Omental fat pad (tissue), 4 donors: ENCODE data around the gene PXK. TPM values are rescaled to one million over a fixed set of nuclear protein-coding genes. Genes with fewer than 3 reads are reported as not detected.

Experiments used
- ATAC-seq: fragments of 150-250 bp; one replicate; pipeline ENCODE4 v1.9.1; 2016; ENCODE audit warnings: mild to moderate bottlenecking, moderate library complexity; ENCODE audit not compliant: low FRiP score
- DNase-seq: peaks from one replicate; pipeline ENCODE4 v3.0.0-alpha.2; 2019; ENCODE audit warnings: low spot score
- total RNA-seq, 4 donors: library from RNA; depleted of rRNA; stranded (reverse); fragments of >200 nt; gene quantifications; one replicate each; pipeline ENCODE4 v1.1.0, GENCODE V29; 2016
- TF ChIP-seq, protein P1 (sequence below), 3 donors: fragments of 450-650 bp; IDR thresholded peaks; one replicate each; pipeline ENCODE4 v1.5.1; 2016 to 2017; ENCODE audit warnings: antibody characterized with exemption in 3 of 3, mild to moderate bottlenecking in 3 of 3, moderate library complexity in 2 of 3

Gene PXK
- total RNA-seq, 4 donors from 2014 or later = 25.3 to 51.2 (median 39.3) TPM

DNA sequence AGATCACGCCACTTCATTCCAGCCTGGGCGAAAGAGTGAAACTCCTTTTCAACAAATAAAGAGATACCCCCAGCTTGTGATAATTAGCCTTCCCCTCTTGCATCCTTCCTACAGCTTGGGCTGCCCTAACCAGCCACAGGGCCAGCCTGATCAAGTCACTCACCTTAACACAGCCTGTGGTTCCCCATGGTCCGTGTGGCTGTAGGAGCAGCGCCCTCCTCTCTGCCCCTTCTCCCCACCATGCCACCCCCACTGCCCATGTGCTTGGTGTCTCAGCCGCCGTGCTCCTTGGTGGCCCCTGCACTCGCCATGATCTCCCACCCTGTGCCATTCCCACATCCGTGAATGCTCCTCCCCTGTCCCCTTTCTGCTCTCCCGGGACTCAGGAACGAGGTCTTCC is 39.8 kb upstream of the PXK start:
- no peak for DNase-seq
- TF ChIP-seq, protein P1, sequence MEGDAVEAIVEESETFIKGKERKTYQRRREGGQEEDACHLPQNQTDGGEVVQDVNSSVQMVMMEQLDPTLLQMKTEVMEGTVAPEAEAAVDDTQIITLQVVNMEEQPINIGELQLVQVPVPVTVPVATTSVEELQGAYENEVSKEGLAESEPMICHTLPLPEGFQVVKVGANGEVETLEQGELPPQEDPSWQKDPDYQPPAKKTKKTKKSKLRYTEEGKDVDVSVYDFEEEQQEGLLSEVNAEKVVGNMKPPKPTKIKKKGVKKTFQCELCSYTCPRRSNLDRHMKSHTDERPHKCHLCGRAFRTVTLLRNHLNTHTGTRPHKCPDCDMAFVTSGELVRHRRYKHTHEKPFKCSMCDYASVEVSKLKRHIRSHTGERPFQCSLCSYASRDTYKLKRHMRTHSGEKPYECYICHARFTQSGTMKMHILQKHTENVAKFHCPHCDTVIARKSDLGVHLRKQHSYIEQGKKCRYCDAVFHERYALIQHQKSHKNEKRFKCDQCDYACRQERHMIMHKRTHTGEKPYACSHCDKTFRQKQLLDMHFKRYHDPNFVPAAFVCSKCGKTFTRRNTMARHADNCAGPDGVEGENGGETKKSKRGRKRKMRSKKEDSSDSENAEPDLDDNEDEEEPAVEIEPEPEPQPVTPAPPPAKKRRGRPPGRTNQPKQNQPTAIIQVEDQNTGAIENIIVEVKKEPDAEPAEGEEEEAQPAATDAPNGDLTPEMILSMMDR (IDR thresholded peaks at IDR 0.05) = no peak
- ATAC-seq = no peak

DNA sequence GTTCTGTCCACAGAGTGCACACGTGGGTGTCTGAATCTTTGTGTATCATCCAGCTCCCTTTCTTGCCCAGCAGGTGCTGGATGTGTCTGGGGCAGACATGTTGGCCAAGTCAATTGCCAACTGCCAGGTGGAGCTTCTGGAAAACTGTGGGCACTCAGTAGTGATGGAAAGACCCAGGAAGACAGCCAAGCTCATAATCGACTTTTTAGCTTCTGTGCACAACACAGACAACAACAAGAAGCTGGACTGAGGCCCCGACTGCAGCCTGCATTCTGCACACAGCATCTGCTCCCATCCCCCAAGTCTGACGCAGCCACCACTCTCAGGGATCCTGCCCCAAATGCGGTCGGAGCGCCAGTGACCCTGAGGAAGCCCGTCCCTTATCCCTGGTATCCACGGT is 39.2 kb upstream of the PXK start:
- ATAC-seq = no peak
- no peak for DNase-seq
- TF ChIP-seq, protein P1 (IDR thresholded peaks at IDR 0.05) = no peak

DNA sequence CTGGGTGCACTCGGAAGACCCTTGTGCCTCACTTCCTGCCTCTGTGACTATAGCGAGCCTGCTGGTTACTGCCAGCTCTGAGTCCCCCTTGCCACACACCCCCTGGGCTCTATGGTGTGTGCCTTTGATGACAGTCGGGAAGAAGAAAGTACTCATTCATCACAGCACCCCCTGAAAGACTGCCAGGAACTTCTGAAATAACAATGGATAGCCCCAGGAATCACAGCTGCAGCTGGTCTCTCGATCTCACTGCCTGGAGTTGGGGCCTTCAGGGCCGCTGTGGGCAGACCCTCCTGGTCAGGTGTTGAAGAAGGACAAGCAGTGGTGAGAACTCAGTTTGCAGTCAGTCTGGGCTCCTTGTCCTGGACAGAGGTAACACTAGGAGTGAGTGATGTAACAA is 36.4 kb upstream of the PXK start:
- DNase-seq (no peak), ATAC-seq (no peak)
- TF ChIP-seq, protein P1 (IDR thresholded peaks at IDR 0.05) = no peak

DNA sequence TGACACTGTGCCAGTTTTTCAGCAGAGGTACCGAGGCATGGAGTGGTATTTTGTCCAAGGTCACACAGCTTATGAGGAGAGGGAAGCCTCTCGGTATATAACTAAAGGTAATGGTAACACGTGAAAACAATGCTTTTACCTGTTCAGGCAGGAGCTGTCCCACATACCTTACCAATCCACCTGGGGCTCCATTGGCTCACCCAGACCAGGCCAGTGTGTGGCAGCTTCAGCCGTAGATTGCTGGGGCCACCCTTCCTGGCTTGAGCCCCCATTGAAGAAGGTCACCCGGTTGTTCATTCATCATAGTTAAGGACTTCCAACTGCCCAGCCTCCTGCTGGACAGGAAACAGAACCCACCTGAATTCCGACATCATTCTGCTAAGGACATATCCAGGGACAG is 35.8 kb upstream of the PXK start:
- TF ChIP-seq, protein P1 (IDR thresholded peaks at IDR 0.05) = no peak
- no peak for ATAC-seq
- no peak for DNase-seq

DNA sequence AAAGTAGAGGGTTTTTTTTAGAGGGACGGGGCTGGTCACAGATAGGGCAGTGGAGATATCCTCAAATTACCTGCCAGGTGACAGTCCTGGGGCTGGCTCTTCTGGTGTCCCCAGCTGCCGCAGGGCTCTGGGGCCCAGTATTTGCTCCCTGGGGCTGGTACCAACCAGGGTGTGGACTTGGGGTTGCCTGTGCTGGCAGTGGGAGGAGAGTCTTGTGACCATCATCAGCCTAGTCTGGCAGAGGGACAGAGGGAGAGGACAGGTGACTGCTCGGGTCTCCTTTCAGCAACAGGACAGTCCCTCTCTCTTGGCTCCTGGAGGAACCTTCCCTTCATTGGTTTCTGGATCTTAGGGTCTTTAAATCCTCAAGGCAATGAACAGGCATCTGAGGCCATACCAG is 34.5 kb upstream of the PXK start:
- DNase-seq (no peak), ATAC-seq (no peak)
- TF ChIP-seq, protein P1 (IDR thresholded peaks at IDR 0.05) = no peak

DNA sequence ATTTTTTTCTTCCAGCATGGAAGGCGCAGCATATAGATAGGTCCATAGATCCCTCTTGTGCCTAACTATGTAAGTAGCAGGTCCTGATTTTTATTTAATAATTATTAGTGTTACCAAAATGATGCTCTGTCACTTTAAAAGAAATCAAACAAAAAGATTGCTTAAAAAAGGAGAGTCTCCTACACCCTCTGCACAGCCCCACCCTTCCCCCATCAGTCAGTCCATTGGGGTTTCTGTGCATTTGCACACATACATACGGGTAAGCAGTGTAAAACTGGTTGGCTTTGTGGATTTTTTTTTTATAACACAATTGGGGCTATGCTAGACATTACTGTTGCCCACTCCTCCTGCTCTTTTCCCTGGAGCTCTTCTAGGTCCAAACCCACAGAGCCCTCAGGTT is 33.6 kb upstream of the PXK start:
- TF ChIP-seq, protein P1 (IDR thresholded peaks at IDR 0.05) = no peak
- DNase-seq (no peak), ATAC-seq (no peak)

DNA sequence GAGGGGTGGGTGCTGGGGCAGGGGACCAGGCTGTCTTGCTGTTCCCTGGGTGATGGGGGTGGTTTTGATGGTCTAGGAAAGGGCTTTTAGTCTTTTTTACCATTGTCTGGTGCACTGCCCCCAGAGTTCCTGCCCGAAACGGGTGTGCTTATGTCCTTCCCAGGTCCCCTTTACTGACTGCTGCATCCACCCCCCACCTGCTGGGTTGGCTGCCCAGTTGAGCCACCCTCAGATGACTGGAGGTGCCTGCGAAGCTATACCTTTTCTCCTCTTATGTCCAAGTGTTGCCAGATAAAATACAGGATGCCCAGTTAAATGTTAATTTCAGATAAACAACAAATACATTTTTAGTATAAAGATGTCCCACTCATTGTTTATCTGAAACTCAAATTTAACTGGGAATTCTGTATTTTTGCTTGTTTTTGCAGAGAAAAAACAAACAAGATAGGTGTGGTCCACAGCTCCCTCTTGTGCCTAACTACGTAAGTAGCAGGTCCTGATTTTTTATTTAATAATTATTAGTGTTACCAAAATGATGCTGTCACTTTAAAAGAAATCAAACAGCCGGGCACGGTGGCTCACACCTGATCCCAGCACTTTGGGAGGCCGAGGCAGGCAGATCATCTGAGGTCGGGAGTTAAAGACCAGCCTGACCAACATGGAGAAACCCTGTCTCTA is 32.7 kb upstream of the PXK start:
- no peak for DNase-seq
- ATAC-seq = no peak
- TF ChIP-seq, protein P1 (IDR thresholded peaks at IDR 0.05) = no peak
